ENCODE measurements around the gene GABRG3. TPM values are rescaled to one million over a fixed set of nuclear protein-coding genes. Genes with fewer than 3 reads are reported as not detected.

Gene GABRG3
- total and polyA plus RNA-seq, 2 donors (not counting 3 experiments of a cell fraction or from before 2014, with no cell fraction given): not detected

GRCh38 chr15:26936502-26936901, 34.5 kb upstream of the GABRG3 start:
- no TSS peak for BruUV-seq (replicated peaks)
- Histone ChIP-seq H3K9ac (replicated peaks; ENCODE audit: extremely low read depth, insufficient read depth, low read length) (no peak overlapping the region), H3K4me2 (ENCODE audit: insufficient read depth, low read length) (no peak overlapping the region), H3K4me1 (ENCODE audit: control insufficient read depth, extremely low read depth, insufficient read depth, low read length) (no peaks in the 10 kb centered on the region), H3K36me3 (ENCODE audit: control insufficient read depth in 2 of 2, extremely low read depth in 1 of 2, insufficient read depth in 2 of 2, low read length in 2 of 2) (no peaks in the 10 kb centered on the region), H3K27ac (ENCODE audit: insufficient read depth, low read depth, low read length) (no peak overlapping the region), H3K9me1 (replicated peaks; ENCODE audit: control insufficient read depth, extremely low read depth, insufficient read depth, low read length) (no peaks in the 10 kb centered on the region), H3K9me3 (replicated peaks; ENCODE audit: control insufficient read depth, insufficient read depth, low read length) (peaks cover 8% of the 10 kb centered on the region), H3K27me3 (ENCODE audit: control insufficient read depth in 2 of 2, insufficient read depth in 2 of 2, low read length in 2 of 2) (no peaks in the 10 kb centered on the region), H4K20me1 (replicated peaks; ENCODE audit: control insufficient read depth, extremely low read depth, insufficient read depth, low read length) (no peaks in the 10 kb centered on the region), H3K79me2 (ENCODE audit: control insufficient read depth, insufficient read depth, low read length) (no peaks in the 10 kb centered on the region), H3K4me3 (replicated peaks in 1 of 3; ENCODE audit: insufficient read depth in 1 of 3, low read depth in 1 of 3, low read length in 3 of 3) (no peak overlapping the region), H2AFZ (ENCODE audit: low read depth, low read length) (no peak overlapping the region)
- no peak for DNase-seq (ENCODE audit: low read depth, low spot score)
- intact Hi-C loops (cut with micrococcal nuclease) (no loop called here), dilution Hi-C loops (cut with MboI; ENCODE audit: extremely low pct_ligation_motif_present, low sequenced_read_pairs) (no loop called here)
- TF ChIP-seq GATA2 (IDR thresholded peaks at IDR 0.05; ENCODE audit: insufficient read depth, insufficient read length, low read depth, low read length) (no peak), MYC (IDR thresholded peaks at IDR 0.05; ENCODE audit: low read depth, low read length) (no peak), POLR2AphosphoS5 (IDR thresholded peaks at IDR 0.05; ENCODE audit: insufficient read depth, low read depth, low read length) (no peak), FOS (IDR thresholded peaks at IDR 0.05; ENCODE audit: borderline replicate concordance, insufficient read depth, low read length) (no peak), EZH2 (IDR thresholded peaks at IDR 0.05; ENCODE audit: borderline replicate concordance, low read depth, low read length, severe bottlenecking) (no peak), JUN (IDR thresholded peaks at IDR 0.05; ENCODE audit: borderline replicate concordance, insufficient read depth, insufficient read length, low read depth) (no peak), POLR2A (IDR thresholded peaks at IDR 0.05; ENCODE audit: low read depth, low read length) (no peak)
- TF ChIP-seq, protein P1, sequence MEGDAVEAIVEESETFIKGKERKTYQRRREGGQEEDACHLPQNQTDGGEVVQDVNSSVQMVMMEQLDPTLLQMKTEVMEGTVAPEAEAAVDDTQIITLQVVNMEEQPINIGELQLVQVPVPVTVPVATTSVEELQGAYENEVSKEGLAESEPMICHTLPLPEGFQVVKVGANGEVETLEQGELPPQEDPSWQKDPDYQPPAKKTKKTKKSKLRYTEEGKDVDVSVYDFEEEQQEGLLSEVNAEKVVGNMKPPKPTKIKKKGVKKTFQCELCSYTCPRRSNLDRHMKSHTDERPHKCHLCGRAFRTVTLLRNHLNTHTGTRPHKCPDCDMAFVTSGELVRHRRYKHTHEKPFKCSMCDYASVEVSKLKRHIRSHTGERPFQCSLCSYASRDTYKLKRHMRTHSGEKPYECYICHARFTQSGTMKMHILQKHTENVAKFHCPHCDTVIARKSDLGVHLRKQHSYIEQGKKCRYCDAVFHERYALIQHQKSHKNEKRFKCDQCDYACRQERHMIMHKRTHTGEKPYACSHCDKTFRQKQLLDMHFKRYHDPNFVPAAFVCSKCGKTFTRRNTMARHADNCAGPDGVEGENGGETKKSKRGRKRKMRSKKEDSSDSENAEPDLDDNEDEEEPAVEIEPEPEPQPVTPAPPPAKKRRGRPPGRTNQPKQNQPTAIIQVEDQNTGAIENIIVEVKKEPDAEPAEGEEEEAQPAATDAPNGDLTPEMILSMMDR (IDR thresholded peaks at IDR 0.05; ENCODE audit: extremely low read depth in 1 of 2, insufficient read depth in 1 of 2, low read depth in 1 of 2, low read length in 2 of 2): no peak
- TF ChIP-seq, protein P2, sequence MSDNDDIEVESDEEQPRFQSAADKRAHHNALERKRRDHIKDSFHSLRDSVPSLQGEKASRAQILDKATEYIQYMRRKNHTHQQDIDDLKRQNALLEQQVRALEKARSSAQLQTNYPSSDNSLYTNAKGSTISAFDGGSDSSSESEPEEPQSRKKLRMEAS (IDR thresholded peaks at IDR 0.05; ENCODE audit: insufficient read depth, insufficient read length): no peak
- ChIA-PET CTCF (no interaction called here), POLR2A (no interaction called here)
- FAIRE-seq: no peak

Measured in endothelial cell of umbilical vein (primary cell).